Activated CD4-positive, alpha-beta T cell treated with anti-CD3 and anti-CD28 coated beads, Interleukin-2, amount 50 U/mL, for 1 hour (primary cell): ENCODE data around the gene PRR5.
"Not testable (repeated sequence)": the region's sequence is repeated elsewhere in the genome, so short reads cannot be mapped to it uniquely, and the experiment has no call there.

Experiments used
- DNase-seq: peaks from one replicate; pipeline ENCODE4 v3.0.0-alpha.2; 2020

Gene PRR5

GRCh38 chr22:44676066-44676440 lies 26.0 kb upstream of the PRR5 start:
- DNase-seq: not testable (repeated sequence)

GRCh38 chr22:44676441-44677352 lies 25.3 kb upstream of the PRR5 start:
- DNase-seq: no peak

- no peak for DNase-seq
Observed at GRCh38 chr22:44677353-44677840, 24.6 kb upstream of the PRR5 start.

- DNase-seq: no peak
Observed at GRCh38 chr22:44677871-44678555, 24.0 kb upstream of the PRR5 start.

GRCh38 chr22:44678556-44679305 lies 23.3 kb upstream of the PRR5 start:
- no peak for DNase-seq

GRCh38 chr22:44679306-44679647 lies 22.7 kb upstream of the PRR5 start:
- DNase-seq: not testable (repeated sequence)

GRCh38 chr22:44680058-44680457 lies 21.9 kb upstream of the PRR5 start:
- no peak for DNase-seq

- DNase-seq: no peak
Observed at GRCh38 chr22:44680481-44680894, 21.5 kb upstream of the PRR5 start.

- no peak for DNase-seq
Observed at GRCh38 chr22:44682556-44683168, 19.3 kb upstream of the PRR5 start.

GRCh38 chr22:44683237-44683636 lies 18.8 kb upstream of the PRR5 start:
- DNase-seq: no peak

GRCh38 chr22:44683881-44684280 lies 18.1 kb upstream of the PRR5 start:
- DNase-seq: no peak

- peak; percentile 81 for DNase-seq
Observed at GRCh38 chr22:44684506-44685383, 17.3 kb upstream of the PRR5 start.

- peak; percentile 77 for DNase-seq
Observed at GRCh38 chr22:44685384-44686056, 16.5 kb upstream of the PRR5 start.

GRCh38 chr22:44686873-44687600 lies 15.0 kb upstream of the PRR5 start:
- no peak for DNase-seq

- DNase-seq: no peak
Observed at GRCh38 chr22:44689173-44689572, 12.8 kb upstream of the PRR5 start.

GRCh38 chr22:44689915-44690524 lies 12.0 kb upstream of the PRR5 start:
- DNase-seq: no peak

GRCh38 chr22:44691796-44692661 lies 10.0 kb upstream of the PRR5 start:
- no peak for DNase-seq

- no peak for DNase-seq
Observed at GRCh38 chr22:44692662-44693007, 9.4 kb upstream of the PRR5 start.

GRCh38 chr22:44693145-44693544 lies 8.9 kb upstream of the PRR5 start:
- no peak for DNase-seq
